GM19099 (cell line): ENCODE results near the gene F7.

ENCODE experiments used
- POLR2A ChIP-seq: IDR thresholded peaks from 3 replicates; pipeline ENCODE4 v1.6.1; 2011; ENCODE audit warnings: low read depth; ENCODE audit not compliant: insufficient read length; ENCODE audit errors: extremely low read depth

The F7 gene

DNA sequence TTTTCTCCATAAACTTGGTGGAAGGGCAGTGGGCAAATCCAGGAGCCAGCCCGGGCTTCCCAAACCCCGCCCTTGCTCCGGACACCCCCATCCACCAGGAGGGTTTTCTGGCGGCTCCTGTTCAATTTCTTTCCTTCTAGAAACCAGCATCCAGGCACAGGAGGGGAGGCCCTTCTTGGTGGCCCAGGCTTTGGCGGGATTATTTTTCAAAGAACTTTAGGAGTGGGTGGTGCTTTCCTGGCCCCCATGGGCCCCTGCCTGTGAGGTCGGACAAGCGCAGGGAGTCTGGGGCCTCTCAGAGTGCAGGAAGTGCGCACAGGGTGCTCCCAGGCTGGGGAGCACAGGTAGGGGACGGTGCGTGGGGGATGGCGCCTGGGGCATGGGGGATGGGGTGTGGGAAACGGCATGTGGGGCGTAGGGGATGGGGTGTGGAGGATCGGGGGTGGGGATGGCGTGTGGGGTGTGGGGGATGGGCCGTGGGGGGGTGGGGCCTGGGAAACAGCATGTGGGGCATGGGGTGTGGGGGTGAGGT, 396 bp downstream of the F7 start:
- no peak for TF ChIP-seq POLR2A

DNA sequence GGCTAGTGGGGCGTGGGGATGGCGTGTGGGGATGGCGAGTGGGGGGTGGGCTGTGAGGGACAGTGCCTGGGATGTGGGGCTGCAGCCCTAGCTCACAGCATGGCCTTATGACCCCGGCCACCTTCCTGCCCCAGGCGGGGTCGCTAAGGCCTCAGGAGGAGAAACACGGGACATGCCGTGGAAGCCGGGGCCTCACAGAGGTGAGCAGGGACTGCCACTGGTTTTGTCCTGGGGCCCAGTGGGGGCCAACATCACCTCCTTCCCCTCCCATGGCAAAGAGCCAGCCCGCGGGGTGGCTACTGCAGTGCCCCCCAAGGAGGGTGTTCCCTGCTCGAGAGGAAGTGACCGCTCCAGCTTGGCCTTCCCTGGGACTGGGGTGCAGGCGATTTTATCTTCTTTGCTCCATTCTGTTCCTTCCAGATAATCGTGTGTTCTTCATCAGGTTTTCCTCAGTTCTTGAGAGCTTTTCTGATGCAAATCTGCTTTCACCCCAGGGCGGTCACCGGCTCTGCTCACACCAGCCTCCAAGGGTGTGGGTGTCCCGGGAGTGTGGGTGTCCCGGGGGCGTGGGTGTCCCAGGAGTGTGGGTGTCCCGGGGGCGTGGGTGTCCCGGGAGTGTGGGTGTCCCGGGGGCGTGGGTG, 1.2 kb downstream of the F7 start:
- no peak for TF ChIP-seq POLR2A

DNA sequence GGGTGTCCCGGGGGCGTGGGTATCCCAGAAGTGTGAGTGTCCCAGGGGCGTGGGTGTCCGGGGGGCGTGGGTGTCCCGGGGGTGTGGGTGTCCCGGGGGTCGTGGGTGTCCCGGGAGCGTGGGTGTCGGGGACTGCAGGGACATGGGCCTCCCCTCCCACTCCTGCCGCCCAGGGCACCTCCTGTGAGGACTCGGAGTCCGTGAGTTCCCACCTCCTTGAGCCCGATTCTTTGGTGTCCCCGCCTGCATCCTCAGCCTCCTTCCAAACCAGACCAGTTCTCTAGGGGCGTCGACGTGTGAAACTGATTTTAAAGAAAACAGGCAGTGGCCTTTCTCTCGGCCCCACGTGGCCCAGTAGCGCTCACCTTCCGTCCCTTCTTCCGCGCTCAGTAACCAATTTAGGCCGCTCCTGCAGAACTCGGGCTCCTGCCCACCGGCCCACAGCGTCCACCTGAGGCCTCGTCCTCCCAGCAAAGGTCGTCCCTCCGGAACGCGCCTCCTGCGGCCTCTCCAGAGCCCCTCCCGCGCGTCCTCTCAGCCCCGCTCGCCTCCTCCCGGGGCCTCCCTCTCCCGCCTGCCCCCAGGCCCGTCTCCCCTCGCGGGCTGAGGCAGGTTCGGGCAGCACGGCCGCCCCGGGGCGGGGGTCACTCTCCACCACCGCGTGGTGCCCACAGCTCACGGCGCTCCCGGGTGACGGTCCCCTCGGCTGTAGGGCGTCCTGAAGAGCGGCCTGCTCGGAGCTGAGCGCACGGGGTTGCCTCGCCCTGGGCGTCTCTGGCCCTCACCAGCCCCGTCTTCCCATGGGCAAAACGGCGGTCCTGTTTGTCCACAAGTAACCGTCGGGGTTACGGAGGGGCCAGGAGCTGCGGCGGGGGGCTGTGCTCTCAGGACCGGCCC, 3.8 kb downstream of the F7 start:
- TF ChIP-seq POLR2A = no peak

DNA sequence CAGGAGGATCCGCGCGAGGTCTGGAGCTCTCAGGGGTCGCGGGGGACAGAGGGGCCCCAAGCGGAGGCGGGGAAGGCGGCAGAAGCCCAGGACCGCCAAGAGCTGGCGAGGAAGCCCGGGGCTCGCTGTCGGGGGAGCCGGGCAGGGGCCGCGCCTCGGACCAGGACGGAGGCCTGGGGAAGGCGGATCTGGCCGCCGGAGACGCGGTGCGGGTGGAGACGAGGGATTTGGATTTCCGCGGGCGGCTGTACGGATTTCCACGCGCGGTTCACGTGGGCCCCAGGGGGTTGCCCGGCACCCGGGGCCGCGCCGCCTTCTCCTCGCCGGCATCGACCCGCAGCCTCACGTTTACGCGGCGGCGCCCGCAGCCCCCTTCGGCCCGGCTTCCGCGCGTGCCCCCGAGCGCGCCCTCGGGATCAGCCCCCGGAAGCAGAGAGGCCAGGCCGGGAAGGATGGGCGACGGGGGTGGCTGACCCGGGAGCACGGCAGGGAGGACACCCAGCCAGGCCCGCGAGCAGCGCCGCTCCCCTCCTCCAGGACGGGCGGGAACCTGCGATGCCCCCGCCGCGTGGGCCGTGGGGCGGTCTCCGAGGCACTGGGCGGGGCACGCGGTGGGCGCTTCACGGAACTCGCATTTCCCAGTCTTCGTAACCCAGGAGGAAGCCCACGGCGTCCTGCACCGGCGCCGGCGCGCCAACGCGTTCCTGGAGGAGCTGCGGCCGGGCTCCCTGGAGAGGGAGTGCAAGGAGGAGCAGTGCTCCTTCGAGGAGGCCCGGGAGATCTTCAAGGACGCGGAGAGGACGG, 4.7 kb downstream of the F7 start:
- no peak for TF ChIP-seq POLR2A

DNA sequence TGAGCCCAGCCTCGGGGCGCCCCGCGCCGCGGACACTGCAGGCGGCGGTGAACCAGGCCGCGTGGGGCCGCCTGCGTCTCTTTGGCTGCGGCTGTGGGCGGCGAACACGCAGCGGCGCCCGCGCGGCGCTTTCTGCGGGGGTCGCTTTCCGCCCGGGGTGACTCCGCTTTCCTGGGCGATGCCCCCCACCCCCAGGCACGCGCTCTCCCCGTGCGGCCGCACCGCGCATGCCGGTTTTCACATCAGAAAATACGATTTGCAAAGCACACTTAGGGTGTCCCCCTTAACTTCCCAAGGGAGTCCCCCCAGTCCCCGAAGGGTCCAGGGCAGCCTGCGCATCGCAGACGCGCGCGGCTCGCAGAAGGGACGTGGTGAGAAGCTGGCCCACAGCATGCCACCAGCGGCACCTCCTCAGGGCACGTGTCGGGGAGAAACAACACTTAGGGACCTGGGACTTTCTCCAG, 5.3 kb downstream of the F7 start:
- no peak for TF ChIP-seq POLR2A

DNA sequence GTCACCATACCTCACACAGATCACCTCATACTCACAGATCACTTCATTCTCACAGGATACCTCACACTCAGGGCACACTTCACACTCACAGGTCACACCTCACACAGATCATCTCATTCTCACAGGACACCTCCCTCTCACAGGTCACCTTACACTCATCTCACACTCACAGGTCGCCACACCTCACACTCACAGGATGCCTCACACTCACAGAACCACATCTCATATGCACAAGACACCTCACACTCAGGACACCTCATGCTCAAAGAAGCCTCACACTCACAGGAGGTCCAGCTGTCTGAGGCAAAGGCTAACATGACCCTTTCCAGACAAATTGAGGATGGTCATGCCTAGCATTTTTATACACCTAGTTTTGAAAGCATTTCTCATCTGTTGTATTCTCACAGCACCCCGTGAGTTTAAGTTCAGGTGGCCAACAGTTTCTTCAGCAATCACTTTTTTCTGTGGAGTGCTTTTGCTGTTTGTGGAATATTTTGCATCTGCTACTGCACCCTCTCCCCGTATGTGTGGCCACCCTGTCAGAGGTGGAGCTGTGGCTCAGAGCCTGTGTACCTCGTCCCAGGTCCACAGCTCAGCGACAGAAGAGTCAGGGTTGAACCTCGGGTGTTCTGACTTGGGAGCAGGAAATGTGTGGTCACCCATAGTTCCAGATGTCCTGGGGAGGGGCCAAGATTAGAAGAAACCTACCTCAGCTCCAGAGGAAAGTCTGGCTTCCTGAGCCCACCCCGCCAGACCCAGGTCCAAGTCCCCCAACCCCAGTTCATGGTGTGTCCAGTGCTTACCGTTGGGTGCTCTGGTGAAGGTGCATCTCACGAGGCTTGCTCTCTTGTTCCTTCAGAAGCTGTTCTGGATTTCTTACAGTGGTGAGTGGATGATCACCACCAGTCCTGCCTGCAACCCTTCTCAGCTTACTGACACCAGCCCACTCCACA, 7.6 kb downstream of the F7 start:
- no peak for TF ChIP-seq POLR2A

DNA sequence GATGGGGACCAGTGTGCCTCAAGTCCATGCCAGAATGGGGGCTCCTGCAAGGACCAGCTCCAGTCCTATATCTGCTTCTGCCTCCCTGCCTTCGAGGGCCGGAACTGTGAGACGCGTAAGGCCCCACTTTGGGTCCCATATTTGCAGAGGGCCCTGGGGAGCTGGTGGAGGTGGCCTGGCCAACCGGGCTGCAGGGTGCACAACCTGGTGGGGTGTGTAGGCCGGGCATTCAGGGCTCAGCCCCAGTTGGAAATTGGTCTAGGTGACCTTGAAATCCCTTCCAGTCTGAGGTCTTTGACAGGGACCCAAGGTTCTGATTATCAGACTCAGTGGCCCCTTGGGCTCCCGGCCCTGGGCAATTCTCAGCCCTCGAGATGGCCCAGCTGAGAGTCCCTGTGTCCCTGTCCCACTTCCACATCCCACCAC, 8.3 kb downstream of the F7 start:
- TF ChIP-seq POLR2A = no peak

DNA sequence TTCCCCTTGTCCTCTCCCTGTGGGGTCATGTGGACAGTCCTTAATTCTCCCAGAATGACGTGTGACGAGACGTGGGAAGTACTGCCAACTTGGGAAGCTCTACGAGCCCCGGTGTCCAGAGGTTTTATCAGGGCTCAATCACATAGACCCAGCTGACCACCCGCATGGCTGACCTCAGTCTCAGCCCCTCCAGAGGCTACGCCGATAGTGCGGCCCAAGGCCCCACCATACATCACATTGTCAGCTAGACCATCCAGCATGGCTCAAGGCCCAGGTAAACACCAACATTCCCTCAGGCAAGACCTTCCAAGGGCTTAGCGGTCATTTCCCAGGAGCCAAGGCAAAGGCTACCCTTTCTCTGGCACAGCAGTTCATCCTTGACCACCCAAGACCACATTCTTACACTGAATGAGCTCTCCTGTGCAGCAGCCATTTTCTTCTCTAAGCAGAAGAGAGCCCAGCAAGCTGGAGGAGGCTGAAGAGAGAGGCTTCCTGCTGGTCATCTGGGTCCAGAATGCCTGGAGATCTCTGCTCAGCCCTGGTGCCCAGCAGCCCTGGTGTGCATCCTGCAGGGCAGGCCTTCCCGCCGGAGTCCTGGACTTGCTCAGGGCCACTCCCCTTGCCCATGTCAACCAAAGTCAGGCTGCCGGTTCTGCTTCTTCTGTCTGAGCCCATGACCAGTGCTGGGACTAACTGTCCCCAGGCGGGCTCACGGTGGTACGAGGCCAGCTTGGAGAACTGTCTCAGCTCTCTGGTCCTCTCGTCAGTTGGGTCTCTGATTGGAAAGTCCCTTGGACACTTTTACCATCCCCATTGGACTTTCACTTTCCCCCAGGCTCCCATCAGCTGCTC, 9.1 kb downstream of the F7 start:
- no peak for TF ChIP-seq POLR2A

DNA sequence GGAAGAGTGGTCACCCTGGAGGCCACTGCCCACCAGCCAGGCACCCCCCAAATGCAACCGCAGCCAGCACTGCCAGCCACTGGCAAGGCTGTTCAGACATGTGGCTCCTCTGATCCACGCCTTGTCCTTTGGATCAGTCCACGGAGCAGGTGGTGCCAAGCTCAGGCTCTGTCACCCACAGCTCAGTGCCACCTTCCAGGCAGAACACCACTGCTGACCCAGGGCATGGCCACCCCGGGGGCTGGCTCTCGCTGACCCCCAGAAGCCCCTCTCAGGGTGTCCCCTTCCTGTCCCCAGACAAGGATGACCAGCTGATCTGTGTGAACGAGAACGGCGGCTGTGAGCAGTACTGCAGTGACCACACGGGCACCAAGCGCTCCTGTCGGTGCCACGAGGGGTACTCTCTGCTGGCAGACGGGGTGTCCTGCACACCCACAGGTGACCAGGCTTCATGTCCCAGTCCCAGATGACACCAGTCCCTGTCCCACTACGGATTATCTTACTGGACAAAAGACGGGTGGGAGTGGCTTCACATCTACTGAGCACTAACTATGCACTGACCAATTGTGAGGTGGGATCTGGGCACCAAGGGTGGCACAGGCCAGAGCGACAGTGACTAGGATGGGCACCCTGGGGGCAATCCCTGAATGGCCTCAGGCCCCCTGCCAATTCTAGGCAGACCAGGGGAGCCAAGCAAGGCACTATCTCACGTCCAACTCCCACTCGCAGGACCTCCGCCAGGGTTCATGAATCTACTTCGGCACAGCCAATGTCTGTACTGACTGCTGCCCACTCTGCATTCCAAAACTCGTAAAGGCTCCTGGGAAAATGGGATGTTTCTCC, 10.0 kb downstream of the F7 start:
- no peak for TF ChIP-seq POLR2A

DNA sequence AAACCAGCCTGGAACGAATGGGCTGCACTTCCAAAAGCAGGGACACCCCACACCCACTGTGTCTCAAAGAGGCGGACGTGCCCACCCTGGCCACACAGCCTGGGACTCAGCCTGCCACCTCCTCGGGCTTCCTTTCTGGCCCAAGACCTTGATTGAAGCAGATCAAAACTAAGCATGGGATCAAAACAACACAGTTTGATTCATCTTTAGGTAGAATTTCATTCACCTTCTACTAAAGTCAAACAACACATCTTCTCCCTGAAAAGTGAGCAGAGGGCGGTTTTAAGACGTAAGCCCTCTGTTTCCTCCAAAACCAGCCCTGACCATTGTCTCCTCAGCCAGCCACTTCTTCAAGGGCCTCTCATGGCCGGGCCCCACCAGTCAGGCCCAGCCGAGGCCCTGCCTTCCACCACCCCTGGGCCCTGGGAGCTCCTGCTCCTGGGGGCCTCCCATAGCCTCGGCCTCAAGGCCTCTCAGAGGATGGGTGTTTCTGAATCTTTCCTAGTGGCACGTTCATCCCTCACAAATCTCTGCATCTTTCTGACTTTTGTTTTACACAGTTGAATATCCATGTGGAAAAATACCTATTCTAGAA, 10.7 kb downstream of the F7 start:
- no peak for TF ChIP-seq POLR2A

DNA sequence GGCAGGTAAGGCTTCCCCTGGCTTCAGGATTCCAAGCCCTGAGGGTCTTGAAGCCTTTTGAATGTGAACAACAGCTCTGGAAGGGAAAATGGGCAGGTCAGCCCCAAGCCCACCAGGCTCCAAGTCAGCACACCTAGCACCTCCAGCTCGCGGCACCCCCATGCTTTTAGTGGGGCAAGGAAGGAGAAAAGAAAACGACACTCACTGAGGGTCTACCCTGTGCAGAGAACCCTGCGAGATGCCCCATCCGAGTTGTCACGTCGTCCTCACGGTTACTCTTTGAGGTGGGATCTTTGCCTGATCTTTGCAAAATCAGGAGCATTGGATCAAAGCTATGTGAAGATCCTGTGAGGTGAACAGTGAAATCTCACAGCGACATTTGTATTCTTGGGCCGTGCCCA, 11.3 kb downstream of the F7 start:
- TF ChIP-seq POLR2A = no peak

DNA sequence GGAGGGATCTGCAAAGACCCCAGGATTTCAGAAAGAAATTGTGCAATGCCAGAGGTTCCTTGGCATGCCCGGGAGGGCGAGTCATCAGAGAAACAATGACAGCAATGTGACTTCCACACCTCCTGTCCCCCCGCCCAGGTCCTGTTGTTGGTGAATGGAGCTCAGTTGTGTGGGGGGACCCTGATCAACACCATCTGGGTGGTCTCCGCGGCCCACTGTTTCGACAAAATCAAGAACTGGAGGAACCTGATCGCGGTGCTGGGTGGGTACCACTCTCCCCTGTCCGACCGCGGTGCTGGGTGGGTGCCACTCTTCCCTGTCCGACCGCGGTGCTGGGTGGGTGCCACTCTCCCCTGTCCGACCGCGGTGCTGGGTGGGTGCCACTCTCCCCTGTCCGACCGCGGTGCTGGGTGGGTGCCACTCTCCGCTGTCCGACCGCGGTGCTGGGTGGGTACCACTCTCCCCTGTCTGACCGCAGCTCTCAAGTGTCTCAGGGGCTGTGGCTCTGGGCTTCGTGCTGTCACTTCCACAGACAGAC, 11.8 kb downstream of the F7 start:
- no peak for TF ChIP-seq POLR2A
